Psoas muscle (tissue), 8 donors: ENCODE results near the gene TEKT5. TPM values are rescaled to one million over a fixed set of nuclear protein-coding genes. Genes with fewer than 3 reads are reported as not detected.

Source experiments
- ATAC-seq, 4 donors: fragments of 200-7000 bp; cut with Tn5 transposase; one replicate each; pipeline ENCODE4 v1.9.1; 2020; ENCODE audit warnings: moderate library complexity in 3 of 4, mild to moderate bottlenecking in 2 of 4
- DNase-seq, 2 donors: peaks; one replicate each; pipeline ENCODE4 v3.0.0-alpha.2; 2020
- H3K27ac ChIP-seq: fragments of 200-600 bp; one replicate; pipeline ENCODE4 v1.8.0; 2022
- H3K27me3 ChIP-seq, 3 donors: fragments of 200-600 bp in 1 of 3; one replicate each; pipeline versions ENCODE4 v1.6.1 to v1.8.0; 2013 to 2022; ENCODE audit warnings: low read length in 2 of 3, mild to moderate bottlenecking in 2 of 3, moderate library complexity in 1 of 3; ENCODE audit not compliant: insufficient read depth in 3 of 3
- H3K36me3 ChIP-seq, 2 donors: fragments of 200-600 bp in 1 of 2; one replicate each; pipeline versions ENCODE4 v1.6.1 to v1.8.0; 2013 to 2022; ENCODE audit warnings: low read depth in 1 of 2, mild to moderate bottlenecking in 1 of 2, moderate library complexity in 1 of 2; ENCODE audit not compliant: insufficient read depth in 1 of 2
- H3K4me1 ChIP-seq: fragments of 200-600 bp; one replicate; pipeline ENCODE4 v1.8.0; 2022
- H3K4me3 ChIP-seq: fragments of 200-600 bp; one replicate; pipeline ENCODE4 v1.8.0; 2022; ENCODE audit warnings: mild to moderate bottlenecking
- H3K9me3 ChIP-seq: fragments of 200-600 bp; one replicate; pipeline ENCODE4 v1.8.0; 2022
- CTCF ChIP-seq: fragments of 200-600 bp; IDR thresholded peaks from one replicate; pipeline ENCODE4 v1.8.0; 2022; ENCODE audit warnings: antibody characterized with exemption
- WGBS, 3 donors: extraction: QIAGEN DNeasy Blood & Tissue Kit; methylation state at CpG; one replicate each; pipeline versions ENCODE4 v1.1.6 to v1.1.7; 2013; 5-methylcytosine and 5-hydroxymethylcytosine counted together
- intact Hi-C, 2 donors: fragments of 100-400 bp; cut with DNase I; formaldehyde crosslinking; loops; one replicate each; pipeline versions ENCODE4 v1.11.0 to v1.14.2; 2022
- polyA plus RNA-seq, 3 donors: library from polyadenylated mRNA; stranded (reverse); fragments of 200-250 nt; gene quantifications; one replicate each; pipeline ENCODE4 v1.2.3, GENCODE V29; 2013
- total RNA-seq, 4 donors: library from RNA; stranded (reverse); fragmentation: NEBNext Ultra II Directional in 2 of 4; extraction: Animal tissue kit (Norgen Biotek cat#: 25700) in 2 of 4; gene quantifications; one replicate each; pipeline versions ENCODE4 v1.2.1 to v1.2.4, GENCODE V29; 2021 to 2023
- donor health status: healthy with polysubstance abuse.
- donor health status: DM: no; HTN: no; CAD: no; lungs with moderate emphysema.
- donor health status: Bipolar disorder and iron deficiency.
- donor health status: healthy.
- donor health status: DM: yes; HTN: yes; CAD: no.
- donor health status: DM: no; HTN: no; CAD: no.
- donor health status: DM: no; HTN: no; CAD: no.
- donor health status: DM: yes; HTN: yes; CAD: no.

The TEKT5 gene
- total and polyA plus RNA-seq, 7 donors, result not detected

DNA sequence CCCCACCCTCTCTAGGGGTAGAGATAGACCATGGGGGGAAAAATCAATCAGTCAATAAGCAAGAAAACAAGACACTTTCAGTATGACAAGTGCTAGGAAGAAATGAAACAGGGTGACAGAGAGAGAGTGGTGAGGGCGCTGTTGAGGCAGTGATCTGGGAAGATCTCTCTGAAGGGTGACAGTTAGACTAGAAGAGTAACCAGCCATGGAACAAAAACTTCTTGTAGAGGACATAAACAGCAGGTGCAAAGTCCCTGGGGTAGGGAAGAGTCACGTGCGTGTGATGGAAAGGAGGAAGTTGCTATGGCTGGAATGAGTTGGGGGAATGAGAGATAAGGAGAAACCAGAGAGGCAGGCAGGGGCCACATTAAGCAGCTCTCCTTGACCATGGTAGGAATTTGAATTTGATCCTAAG lies 97.5 kb downstream of the TEKT5 start:
- Histone ChIP-seq H3K27ac (no peak overlapping the region), H3K4me1 (peaks cover 6% of the 10 kb centered on the region), H3K27me3 (peaks cover 0 to 2% (median 0%) of the 10 kb centered on the region in 3 donors), H3K4me3 (no peak overlapping the region), H3K36me3 (no peaks in the 10 kb centered on the region), H3K9me3 (no peaks in the 10 kb centered on the region)
- TF ChIP-seq CTCF, result no peak
- intact Hi-C loops, result no loop called here
- 42 to 61% (median 52%) methylated on average over 3 of the region's 3 CpGs for WGBS, 3 donors
- no peak for ATAC-seq
- DNase-seq, result no peak

DNA sequence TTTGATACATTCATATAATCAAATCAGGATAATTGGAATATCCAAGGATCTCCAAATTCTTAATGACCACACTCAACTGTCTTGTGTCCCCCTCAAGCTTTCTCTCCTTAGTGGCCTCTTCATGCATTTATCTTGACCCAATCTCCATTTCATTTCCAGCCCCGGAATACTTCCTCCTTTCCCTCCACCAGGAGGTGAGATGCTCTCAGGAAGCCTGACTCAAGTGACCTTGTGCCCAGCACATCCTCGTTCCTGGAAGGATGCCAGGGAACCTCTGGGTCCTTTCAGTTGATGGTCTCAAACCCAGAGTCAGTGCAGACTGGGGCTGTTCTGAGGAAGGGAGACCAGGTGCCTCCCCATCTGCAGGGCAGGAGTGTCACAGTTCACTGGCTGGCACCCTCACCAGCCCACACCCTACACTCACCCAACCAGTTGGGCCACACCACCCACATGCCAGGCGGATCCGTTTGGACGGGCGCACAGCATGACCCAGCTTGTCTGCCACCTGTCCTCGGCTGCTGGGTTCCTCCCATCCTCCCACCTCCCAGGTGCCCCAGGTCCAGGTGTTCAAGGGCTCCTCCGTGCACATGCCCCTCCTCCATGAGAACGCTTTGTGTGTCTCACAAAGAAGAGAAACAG lies 100.3 kb downstream of the TEKT5 start:
- no peak overlapping the region for H3K4me3 ChIP-seq
- H3K27me3 ChIP-seq, result peaks cover 0 to 2% (median 0%) of the 10 kb centered on the region in 3 donors
- ATAC-seq, result no peak
- H3K4me1 ChIP-seq, result peaks cover 6% of the 10 kb centered on the region
- no peaks in the 10 kb centered on the region for H3K36me3 ChIP-seq
- no peak for DNase-seq
- intact Hi-C loops, result no loop called here
- no peak overlapping the region for H3K27ac ChIP-seq
- no peaks in the 10 kb centered on the region for H3K9me3 ChIP-seq
- TF ChIP-seq CTCF, result no peak
- 61 to 63% (median 62%) methylated on average over 9 of the region's 9 CpGs for WGBS, 3 donors

DNA sequence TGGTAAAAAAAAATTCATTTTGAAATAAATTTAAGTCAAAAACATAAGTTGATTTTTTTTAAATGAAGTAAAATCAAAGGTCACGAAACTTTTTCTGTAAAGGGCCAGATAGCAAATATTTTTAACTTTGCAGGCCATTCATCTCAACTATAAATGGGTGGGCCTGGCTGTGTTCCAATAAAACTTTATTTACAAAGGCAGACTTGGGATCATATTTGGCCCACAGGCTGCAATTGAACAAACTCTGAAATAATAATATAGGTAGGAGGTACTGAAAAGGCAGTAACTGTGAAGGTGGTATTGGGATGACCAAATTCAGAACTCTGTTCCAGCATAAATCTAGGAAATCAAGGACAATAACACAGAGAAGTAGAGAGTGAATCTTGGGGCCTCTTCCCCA lies 102.1 kb downstream of the TEKT5 start:
- no peak overlapping the region for H3K4me3 ChIP-seq
- intact Hi-C loops, result no loop called here
- no peaks in the 10 kb centered on the region for H3K9me3 ChIP-seq
- no peaks in the 10 kb centered on the region for H3K36me3 ChIP-seq
- H3K4me1 ChIP-seq, result no peaks in the 10 kb centered on the region
- no peak for DNase-seq
- no peak for TF ChIP-seq CTCF
- no peak overlapping the region for H3K27ac ChIP-seq
- peaks cover 0 to 2% (median 0%) of the 10 kb centered on the region in 3 donors for H3K27me3 ChIP-seq
- WGBS, 3 donors, result 77 to 86% (median 81%) methylated on average over 1 of the region's 1 CpG
- no peak for ATAC-seq

GRCh38 chr16:10590342-10590741 lies 104.4 kb downstream of the TEKT5 start:
- H3K27me3 ChIP-seq, result no peaks in the 10 kb centered on the region
- no peak for DNase-seq
- H3K4me1 ChIP-seq, result no peaks in the 10 kb centered on the region
- no peaks in the 10 kb centered on the region for H3K9me3 ChIP-seq
- no peak overlapping the region for H3K27ac ChIP-seq
- 75 to 81% (median 77%) methylated on average over 4 of the region's 4 CpGs for WGBS, 3 donors
- H3K36me3 ChIP-seq, result no peaks in the 10 kb centered on the region
- intact Hi-C loops, result no loop called here
- TF ChIP-seq CTCF, result no peak
- H3K4me3 ChIP-seq, result no peak overlapping the region
- ATAC-seq, result no peak

- intact Hi-C loops, result no loop called here
- WGBS, 3 donors, result 67 to 73% (median 69%) methylated on average over 5 of the region's 5 CpGs
- H3K4me1 ChIP-seq, result no peaks in the 10 kb centered on the region
- no peaks in the 10 kb centered on the region for H3K27me3 ChIP-seq
- H3K9me3 ChIP-seq, result no peaks in the 10 kb centered on the region
- H3K27ac ChIP-seq, result no peak overlapping the region
- DNase-seq, result no peak
- H3K36me3 ChIP-seq, result no peaks in the 10 kb centered on the region
- H3K4me3 ChIP-seq, result no peak overlapping the region
- ATAC-seq, result no peak
- TF ChIP-seq CTCF, result no peak
Observed at GRCh38 chr16:10589109-10589508, 105.6 kb downstream of the TEKT5 start.
